Activated naive CD8-positive, alpha-beta T cell treated with anti-CD3 and anti-CD28 coated beads for 36 hours (primary cell): ENCODE measurements around the gene POLD4. TPM values are rescaled to one million over a fixed set of nuclear protein-coding genes. Genes with fewer than 3 reads are reported as not detected.
A peak's percentile ranks its signal among the peaks of the same experiment; 100 is the strongest.
"Not testable (repeated sequence)": the region's sequence is repeated elsewhere in the genome, so short reads cannot be mapped to it uniquely, and the experiment has no call there.

Source experiments
- DNase-seq: peaks from one replicate; pipeline ENCODE4 v3.0.0; 2021
- H3K27ac Mint-ChIP-seq: one replicate; pipeline ENCODE4 v1.8.0; 2022; ENCODE audit warnings: mild to moderate bottlenecking, moderate library complexity, mixed read lengths
- H3K27me3 Mint-ChIP-seq: one replicate; pipeline ENCODE4 v1.8.0; 2022; ENCODE audit warnings: mild to moderate bottlenecking, mixed read lengths
- H3K36me3 Mint-ChIP-seq: one replicate; pipeline ENCODE4 v1.8.0; 2021; ENCODE audit warnings: mild to moderate bottlenecking, mixed read lengths
- H3K4me1 Mint-ChIP-seq: one replicate; pipeline ENCODE4 v1.8.0; 2021; ENCODE audit warnings: mixed read lengths
- H3K4me3 Mint-ChIP-seq: one replicate; pipeline ENCODE4 v1.8.0; 2022; ENCODE audit warnings: mild to moderate bottlenecking, moderate library complexity, mixed read lengths
- H3K9me3 Mint-ChIP-seq: one replicate; pipeline ENCODE4 v1.8.0; 2022; ENCODE audit warnings: mixed read lengths
- total RNA-seq, 2 experiments: library from RNA; stranded (reverse); gene quantifications; one replicate each; pipeline ENCODE4 v1.2.3, GENCODE V29; 2021

POLD4 gene
- total RNA-seq, 2 experiments from 2014 or later = 28.5 to 28.6 TPM

DNA sequence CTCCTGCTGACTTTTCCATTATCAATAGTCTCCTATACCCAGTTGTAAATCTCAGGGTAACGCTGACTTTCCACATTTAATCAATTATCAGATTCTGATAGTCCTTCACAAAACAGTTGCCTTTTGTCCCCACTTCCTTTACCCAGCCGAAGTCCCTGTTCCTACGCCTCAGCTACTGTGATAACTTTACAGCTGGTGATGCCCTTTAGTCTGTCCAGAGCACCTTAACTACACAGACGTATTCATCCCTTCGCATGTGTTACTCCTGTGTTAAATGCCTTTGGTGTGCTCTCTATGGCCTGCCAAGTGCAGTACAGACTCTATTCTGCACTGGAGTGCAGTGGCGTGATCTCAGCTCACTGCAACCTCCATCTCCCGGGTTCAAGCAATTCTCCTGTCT is 29.8 kb downstream of the POLD4 start:
- H3K27me3 Mint-ChIP-seq = peaks cover 5% of the 10 kb centered on the region
- H3K27ac Mint-ChIP-seq = no peak overlapping the region
- H3K4me3 Mint-ChIP-seq = no peak overlapping the region
- DNase-seq = no peak
- peaks cover 9% of the 10 kb centered on the region for H3K4me1 Mint-ChIP-seq
- H3K36me3 Mint-ChIP-seq = no peaks in the 10 kb centered on the region
- no peaks in the 10 kb centered on the region for H3K9me3 Mint-ChIP-seq

DNA sequence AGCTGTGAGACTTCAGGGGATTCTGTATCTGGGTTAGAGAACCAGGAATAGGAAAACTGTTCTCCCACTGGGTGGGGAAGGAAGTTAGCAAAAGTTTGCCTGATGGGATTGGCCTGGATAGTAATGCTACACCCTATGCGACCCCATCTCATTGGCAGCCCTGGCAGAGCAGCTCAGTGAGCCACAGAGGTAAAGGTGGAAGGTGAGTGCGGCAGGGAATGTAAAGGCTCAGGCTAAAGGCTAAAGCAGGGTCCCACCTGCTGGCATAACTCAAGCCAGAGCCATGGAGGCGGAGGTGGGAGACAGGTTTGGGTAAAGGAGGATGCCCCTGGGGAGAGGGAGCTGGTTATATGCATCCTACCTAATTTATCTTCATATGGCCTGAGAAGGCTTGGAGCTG is 31.3 kb downstream of the POLD4 start:
- no peak for DNase-seq
- peaks cover 6% of the 10 kb centered on the region for H3K27me3 Mint-ChIP-seq
- no peaks in the 10 kb centered on the region for H3K9me3 Mint-ChIP-seq
- H3K27ac Mint-ChIP-seq = no peak overlapping the region
- H3K4me1 Mint-ChIP-seq = peaks cover 16% of the 10 kb centered on the region
- no peak overlapping the region for H3K4me3 Mint-ChIP-seq
- H3K36me3 Mint-ChIP-seq = no peaks in the 10 kb centered on the region

- Mint-ChIP-seq H3K36me3 (no peaks in the 10 kb centered on the region), H3K27me3 (peaks cover 6% of the 10 kb centered on the region), H3K27ac (no peak overlapping the region), H3K4me1 (peaks cover 16% of the 10 kb centered on the region), H3K4me3 (no peak overlapping the region), H3K9me3 (no peaks in the 10 kb centered on the region)
- DNase-seq = no peak
These were observed 32.0 kb downstream of the POLD4 start for GRCh38 chr11:67321313-67321871.

- H3K4me3 Mint-ChIP-seq = no peak overlapping the region
- DNase-seq = no peak
- H3K36me3 Mint-ChIP-seq = no peaks in the 10 kb centered on the region
- H3K27me3 Mint-ChIP-seq = peaks cover 6% of the 10 kb centered on the region
- H3K4me1 Mint-ChIP-seq = peaks cover 18% of the 10 kb centered on the region
- no peaks in the 10 kb centered on the region for H3K9me3 Mint-ChIP-seq
- no peak overlapping the region for H3K27ac Mint-ChIP-seq
These were observed 32.7 kb downstream of the POLD4 start for GRCh38 chr11:67320691-67321090.

DNA sequence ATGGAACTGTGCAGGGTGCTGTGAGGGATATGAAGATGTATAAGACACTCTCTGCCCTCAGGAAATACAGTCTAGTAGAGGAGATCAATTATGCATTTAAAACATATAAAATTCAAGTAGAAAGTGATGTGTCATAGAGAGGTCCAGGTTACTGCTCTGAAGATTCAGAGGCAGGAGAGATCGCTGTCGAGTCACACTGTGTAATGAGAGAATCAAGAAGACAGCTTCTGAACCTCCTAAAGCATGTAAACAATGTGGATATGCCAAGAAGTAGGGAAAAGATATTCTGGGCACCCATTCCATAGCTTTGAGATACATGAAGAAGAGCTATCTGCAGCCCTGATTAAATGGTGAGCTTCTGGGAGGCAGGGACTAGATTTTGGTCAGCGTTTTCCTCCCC is 33.3 kb downstream of the POLD4 start:
- no peak for DNase-seq
- H3K4me1 Mint-ChIP-seq = peaks cover 18% of the 10 kb centered on the region
- no peak overlapping the region for H3K27ac Mint-ChIP-seq
- H3K9me3 Mint-ChIP-seq = no peaks in the 10 kb centered on the region
- no peak overlapping the region for H3K4me3 Mint-ChIP-seq
- no peaks in the 10 kb centered on the region for H3K36me3 Mint-ChIP-seq
- H3K27me3 Mint-ChIP-seq = peaks cover 6% of the 10 kb centered on the region

- not testable (repeated sequence) for H3K27me3 Mint-ChIP-seq, DNase-seq, H3K36me3 Mint-ChIP-seq, H3K27ac Mint-ChIP-seq, H3K9me3 Mint-ChIP-seq
- Mint-ChIP-seq H3K4me3 (peak overlapping the region; percentile 95), H3K4me1 (peaks cover 18% of the 10 kb centered on the region)
These were observed 34.5 kb downstream of the POLD4 start for GRCh38 chr11:67318876-67319275.

GRCh38 chr11:67317888-67318555 is 35.3 kb downstream of the POLD4 start:
- H3K9me3 Mint-ChIP-seq = no peaks in the 10 kb centered on the region
- peaks cover 6% of the 10 kb centered on the region for H3K27me3 Mint-ChIP-seq
- H3K27ac Mint-ChIP-seq = peak overlapping the region; percentile 95
- H3K36me3 Mint-ChIP-seq = no peaks in the 10 kb centered on the region
- DNase-seq = no peak
- H3K4me3 Mint-ChIP-seq = peak overlapping the region; percentile 95
- peaks cover 25% of the 10 kb centered on the region for H3K4me1 Mint-ChIP-seq

DNA sequence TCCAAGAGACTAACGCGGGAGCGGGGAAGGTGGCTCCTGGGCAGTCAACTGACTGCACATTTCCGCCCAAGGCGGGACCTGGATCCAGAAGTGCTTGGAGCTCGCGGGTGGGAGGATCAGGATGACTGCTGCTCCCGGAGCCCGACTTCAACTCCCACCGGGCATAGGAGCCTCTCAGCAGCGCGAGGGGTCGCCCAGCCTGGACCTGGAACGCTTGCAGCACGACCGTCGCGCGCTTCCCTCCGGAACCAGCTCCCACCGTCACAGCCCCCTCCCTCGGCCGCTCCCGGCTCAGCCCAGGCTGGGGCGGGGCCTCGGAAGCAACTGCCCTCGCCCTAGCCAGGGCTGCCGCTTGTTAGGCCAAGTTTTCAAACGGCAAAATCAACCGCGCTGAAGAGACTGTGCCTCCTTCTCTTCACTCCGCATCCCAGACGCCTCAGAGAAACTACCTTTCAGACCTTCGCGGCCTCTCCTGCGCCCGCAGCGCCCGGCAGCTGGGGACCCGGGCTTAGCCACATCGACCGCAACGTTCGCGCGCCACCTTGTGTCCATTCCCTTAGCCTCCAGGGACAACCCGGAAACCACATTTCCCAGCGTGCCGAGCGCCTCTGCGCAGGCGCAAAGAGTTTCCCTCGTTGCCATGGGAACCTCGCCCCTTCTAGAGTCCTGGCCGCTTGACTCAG is 36.0 kb downstream of the POLD4 start:
- Mint-ChIP-seq H3K9me3 (no peaks in the 10 kb centered on the region), H3K36me3 (no peaks in the 10 kb centered on the region), H3K27ac (peak overlapping the region; percentile 95), H3K4me1 (peaks cover 30% of the 10 kb centered on the region), H3K4me3 (peak overlapping the region; percentile 95), H3K27me3 (peaks cover 6% of the 10 kb centered on the region)
- DNase-seq = peak; percentile 97

- no peaks in the 10 kb centered on the region for H3K36me3 Mint-ChIP-seq
- peak overlapping the region; percentile 95 for H3K4me3 Mint-ChIP-seq
- H3K27ac Mint-ChIP-seq = peak overlapping the region; percentile 95
- H3K27me3 Mint-ChIP-seq = peaks cover 6% of the 10 kb centered on the region
- no peaks in the 10 kb centered on the region for H3K9me3 Mint-ChIP-seq
- H3K4me1 Mint-ChIP-seq = peaks cover 31% of the 10 kb centered on the region
- DNase-seq = no peak
These were observed 36.5 kb downstream of the POLD4 start for GRCh38 chr11:67316882-67317204.

DNA sequence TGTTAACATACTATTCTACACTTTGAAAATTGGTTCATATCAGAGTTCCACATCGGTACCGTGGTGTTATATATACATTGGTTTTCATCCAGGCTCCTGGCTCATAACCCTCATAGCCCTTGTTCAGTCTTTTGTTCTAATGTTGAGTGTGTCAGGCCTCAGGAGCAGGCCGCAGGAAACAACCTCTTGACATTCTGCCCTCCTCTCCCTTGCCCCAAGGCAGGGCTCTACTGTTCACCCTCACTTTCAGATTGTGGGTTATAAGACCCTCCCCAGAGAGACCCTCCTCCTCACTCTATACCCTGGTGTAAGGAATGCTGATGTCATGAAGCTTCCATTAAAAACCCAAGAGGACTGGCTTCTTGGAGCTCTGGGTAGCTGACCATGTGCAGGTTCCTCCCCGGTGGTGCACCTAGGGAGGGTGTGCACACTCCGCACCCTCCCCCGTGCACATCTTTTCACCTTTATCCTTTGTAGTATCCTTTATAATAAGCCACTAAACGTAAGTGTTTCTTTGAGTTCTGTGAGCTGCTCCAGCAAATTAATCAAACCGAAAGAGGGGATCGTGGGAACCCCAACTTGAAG is 37.9 kb downstream of the POLD4 start:
- peaks cover 6% of the 10 kb centered on the region for H3K27me3 Mint-ChIP-seq
- no peak for DNase-seq
- no peaks in the 10 kb centered on the region for H3K9me3 Mint-ChIP-seq
- H3K27ac Mint-ChIP-seq = no peak overlapping the region
- H3K4me3 Mint-ChIP-seq = no peak overlapping the region
- H3K36me3 Mint-ChIP-seq = no peaks in the 10 kb centered on the region
- H3K4me1 Mint-ChIP-seq = peaks cover 31% of the 10 kb centered on the region

DNA sequence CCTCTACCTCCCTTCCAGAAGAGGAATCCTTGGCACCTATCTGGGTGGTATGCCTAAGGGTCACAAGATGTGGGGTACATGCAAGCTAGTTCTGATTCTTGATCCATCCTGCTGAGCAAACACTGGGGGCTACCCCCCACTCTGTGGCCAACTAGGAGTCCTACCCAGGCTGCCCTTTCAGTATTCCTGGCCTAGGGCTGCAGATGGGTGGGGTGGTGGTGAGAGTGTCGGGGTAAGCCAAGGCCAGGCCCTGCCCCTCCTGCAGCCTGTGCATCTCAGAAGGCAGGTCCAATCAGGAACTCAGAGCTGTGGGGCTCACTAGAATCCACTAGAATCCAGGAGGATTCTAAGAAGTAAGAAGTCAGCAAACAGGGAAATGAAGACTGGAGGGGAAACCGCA is 39.1 kb downstream of the POLD4 start:
- H3K36me3 Mint-ChIP-seq = no peaks in the 10 kb centered on the region
- no peak overlapping the region for H3K4me3 Mint-ChIP-seq
- H3K27ac Mint-ChIP-seq = no peak overlapping the region
- H3K9me3 Mint-ChIP-seq = no peaks in the 10 kb centered on the region
- peaks cover 28% of the 10 kb centered on the region for H3K4me1 Mint-ChIP-seq
- peaks cover 6% of the 10 kb centered on the region for H3K27me3 Mint-ChIP-seq
- DNase-seq = no peak

DNA sequence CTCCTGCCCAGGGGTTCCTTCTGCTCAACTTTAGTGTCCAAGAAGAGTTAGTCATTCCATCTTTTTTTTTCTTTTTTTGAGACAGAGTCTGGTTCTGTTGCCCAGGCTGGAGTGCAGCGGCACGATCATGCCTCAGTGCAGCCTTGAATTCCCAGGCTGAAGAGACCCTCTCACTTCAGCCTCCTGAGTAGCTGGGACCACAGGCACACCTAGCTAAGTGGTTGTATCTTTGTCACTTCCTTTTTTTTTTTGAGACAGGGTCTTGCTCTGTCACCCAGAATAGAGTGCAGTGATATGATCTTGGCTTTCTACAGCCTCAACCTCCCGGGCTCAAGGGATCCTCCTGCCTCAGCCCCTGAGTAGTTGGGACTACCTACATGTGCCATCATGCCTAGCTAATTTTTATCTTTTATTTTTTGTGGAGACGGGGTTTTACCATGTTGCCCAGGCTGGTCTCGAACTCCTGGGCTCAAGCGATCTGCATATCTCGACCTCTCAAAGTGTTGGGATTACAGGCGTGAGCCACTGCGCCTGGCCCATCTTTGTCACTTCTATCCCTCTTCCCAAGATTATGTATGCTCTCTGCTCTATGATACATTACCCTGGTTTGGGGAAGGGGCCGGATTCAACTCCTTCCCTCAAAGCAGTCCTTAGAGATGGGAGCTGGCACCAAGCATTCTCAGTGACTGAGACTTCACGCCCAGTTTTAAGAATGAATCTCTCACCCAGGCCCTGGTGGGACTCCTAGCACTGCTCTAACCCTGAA is 40.0 kb downstream of the POLD4 start:
- no peak for DNase-seq
- Mint-ChIP-seq H3K27ac (peak overlapping the region; percentile 66), H3K4me3 (no peak overlapping the region), H3K9me3 (no peaks in the 10 kb centered on the region), H3K4me1 (peaks cover 20% of the 10 kb centered on the region), H3K36me3 (no peaks in the 10 kb centered on the region), H3K27me3 (no peaks in the 10 kb centered on the region)

GRCh38 chr11:67312187-67313021 is 40.9 kb downstream of the POLD4 start:
- H3K27me3 Mint-ChIP-seq = no peaks in the 10 kb centered on the region
- no peaks in the 10 kb centered on the region for H3K36me3 Mint-ChIP-seq
- peaks cover 15% of the 10 kb centered on the region for H3K4me1 Mint-ChIP-seq
- no peak for DNase-seq
- no peak overlapping the region for H3K4me3 Mint-ChIP-seq
- H3K27ac Mint-ChIP-seq = peak overlapping the region; percentile 61
- no peaks in the 10 kb centered on the region for H3K9me3 Mint-ChIP-seq

GRCh38 chr11:67311556-67312082 is 41.7 kb downstream of the POLD4 start:
- DNase-seq = no peak
- Mint-ChIP-seq H3K36me3 (no peaks in the 10 kb centered on the region), H3K9me3 (no peaks in the 10 kb centered on the region), H3K27ac (no peak overlapping the region), H3K27me3 (no peaks in the 10 kb centered on the region), H3K4me3 (no peak overlapping the region), H3K4me1 (peaks cover 15% of the 10 kb centered on the region)
